Measurements from ENCODE around the gene KPNB1.
A peak's percentile ranks its signal among the peaks of the same experiment; 100 is the strongest.

Gene KPNB1

DNA sequence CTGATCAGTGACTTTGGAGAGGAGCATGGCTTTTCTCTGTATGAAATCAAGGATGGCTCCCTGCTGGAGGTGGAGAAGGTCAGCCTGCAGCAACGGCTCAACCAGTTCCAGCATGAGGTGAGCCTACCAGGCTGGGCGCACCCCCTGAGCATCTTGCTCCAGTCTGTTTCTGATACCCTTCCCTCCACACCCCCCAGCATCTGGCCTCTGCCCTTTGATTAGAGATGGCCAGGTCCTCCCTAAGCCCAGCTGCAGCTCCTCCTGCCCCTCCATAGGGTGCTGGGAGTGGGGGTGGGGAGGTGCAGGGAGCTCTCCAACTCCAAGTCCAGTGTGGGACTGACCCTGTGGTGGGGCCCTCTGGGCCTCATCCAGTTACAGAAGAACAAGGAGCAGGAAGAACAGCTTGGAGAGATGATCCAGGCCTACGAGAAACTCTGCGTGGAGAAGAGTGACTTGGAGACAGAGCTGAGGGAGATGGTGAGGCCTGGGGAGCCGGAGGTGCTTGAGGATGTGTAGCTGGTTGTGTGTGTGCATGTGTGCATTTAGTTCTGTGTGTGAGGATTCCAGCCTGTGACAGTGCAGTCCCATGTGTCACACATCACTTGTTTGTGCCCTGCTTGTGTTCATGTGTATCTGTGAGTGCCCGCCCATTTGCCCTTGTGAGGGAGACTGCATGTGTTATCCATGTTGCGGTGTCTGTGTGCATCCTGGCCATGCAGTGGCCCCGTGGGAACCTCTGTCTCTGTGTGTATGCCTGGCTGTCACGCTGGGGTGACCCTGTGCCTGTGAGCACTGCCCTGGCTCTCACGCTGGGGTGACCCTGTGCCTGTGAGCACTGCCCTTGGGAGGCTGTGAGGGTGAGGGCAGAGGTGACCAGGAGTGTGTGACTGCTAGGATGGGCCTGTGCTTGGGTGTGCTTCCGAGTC is 47.3 kb downstream of the KPNB1 start:
- no peak for DNase-seq (ENCODE audit: low read depth)

DNA sequence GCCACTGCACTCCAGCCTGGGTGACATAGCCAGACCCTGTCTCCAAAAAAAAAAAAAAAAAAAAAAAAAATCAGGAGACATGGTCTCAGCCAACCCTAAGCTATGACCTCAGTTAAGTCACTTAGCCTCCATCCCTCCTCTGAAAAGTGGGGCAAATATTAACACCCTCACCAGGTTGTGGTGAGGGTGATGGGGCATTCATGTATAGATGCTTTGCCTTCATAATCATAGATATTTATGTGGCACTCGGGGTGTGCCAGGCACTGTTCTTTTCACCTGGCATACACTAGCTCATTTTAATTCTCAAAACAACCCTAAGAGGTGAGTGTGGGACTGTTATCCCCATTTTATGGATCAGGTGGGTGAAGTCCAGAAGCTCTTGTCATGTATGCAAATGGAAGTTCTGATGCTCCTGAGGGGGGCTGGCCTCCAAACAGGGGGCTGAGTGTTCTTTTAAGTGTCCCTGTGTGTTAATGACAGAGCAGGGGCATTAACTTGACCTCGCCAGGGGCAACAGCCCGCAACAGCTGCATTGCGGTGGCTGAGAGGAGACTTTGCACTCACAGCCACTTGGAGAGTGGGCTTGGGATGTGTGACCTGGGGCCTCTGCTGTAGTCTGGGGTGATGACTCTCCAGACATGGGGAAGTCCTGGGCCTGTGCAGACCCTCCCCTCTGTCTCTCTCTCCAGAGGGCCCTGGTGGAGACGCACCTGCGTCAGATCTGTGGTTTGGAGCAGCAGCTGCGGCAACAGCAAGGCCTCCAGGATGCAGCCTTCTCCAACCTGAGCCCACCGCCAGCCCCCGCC is 48.4 kb downstream of the KPNB1 start:
- no peak for DNase-seq (ENCODE audit: low read depth)

DNA sequence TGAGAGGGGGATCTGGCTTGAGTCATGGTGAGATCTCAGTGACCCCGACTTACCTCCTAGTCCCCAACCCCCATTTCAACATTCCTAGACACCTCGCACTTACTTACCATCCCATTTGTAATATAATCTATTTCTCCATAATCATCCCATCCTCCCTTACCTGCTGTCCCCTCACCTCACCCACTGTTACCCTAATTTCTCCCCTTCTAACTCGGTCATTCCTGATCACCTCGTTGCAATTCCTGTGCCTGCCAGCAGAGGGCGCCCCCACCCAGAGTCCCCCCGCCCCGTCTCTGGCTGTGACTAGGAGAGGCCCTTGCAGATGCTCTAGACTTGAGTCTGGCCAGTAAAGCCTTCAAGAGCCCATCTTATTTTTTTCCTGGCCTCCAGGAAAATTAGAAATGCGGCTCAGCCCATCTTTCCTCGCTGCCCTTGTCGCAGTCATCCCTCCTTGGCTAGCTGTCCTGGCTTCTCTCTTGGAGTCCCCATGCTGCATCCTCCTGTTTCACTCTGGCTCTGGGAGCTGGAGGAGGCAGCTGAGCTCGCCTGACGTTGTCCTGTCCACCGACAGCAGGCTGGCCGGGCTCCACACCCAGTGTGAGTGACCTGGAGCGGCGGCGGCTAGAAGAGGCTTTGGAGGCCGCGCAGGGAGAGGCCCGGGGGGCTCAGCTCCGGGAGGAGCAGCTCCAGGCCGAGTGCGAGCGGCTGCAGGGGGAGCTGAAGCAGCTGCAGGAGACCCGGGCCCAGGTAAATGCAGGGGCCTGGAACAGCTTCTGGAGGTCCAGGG is 49.2 kb downstream of the KPNB1 start:
- DNase-seq (ENCODE audit: low read depth): peak; percentile 81

DNA sequence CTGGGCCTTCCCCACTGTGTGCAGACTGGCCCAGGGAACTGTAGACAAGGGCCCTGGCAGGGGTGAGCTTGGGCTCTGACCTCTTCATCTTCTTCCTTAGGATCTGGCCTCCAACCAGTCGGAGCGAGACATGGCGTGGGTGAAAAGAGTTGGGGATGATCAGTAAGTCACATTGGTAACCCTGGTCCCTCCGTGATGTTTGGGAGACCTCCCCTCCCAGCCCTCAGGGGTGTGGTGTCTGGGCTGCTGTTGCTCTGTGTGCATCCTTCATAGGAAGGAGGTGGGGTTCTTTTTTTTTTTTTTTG is 49.8 kb downstream of the KPNB1 start:
- no peak for DNase-seq (ENCODE audit: low read depth)

DNA sequence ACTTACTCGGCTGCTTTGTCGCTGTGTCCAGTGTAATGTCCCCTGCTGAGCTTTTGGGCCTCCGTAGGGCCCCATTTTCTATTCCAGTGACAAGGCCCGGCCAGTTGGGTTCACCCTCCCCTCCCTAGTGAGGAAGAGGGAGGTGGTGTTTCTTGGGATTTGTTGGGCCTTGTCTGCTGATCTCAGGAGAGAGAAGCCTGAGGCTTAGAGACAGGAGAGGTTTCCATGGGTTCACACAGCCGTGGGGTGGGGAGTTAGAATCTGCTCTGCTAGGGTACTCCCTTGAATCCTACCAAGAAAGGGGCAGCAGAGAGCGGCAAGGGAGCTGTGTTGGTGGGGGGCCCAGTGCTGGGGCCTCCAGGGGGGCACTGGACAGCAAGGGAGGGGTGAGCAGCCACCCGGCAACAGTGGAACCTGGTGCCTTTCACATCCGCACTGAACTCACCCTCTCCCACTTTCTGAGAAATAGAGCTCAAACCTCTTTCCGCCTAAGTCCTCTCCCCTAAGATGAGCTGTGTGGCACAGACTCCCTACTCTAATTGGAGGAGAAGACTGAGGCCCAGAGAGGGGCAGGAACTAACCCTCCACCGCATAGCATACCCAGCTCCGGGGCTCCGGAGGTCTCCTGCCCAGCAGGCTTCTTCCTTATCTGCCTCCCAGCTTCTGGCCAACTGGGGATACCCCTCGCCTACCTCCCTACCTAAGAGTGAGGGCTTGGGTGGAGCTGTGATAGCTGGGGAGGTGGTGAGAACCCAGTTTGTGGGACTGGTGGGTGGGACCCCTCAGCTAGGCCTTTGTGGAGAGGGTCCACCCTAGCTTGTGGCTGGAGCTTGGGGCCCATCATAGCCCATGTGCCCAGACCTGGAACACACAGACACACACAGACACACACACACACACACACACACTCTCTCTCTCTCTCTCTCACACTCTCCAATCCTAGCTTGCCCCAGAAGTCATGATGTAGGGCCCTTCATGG is 51.0 kb downstream of the KPNB1 start:
- no peak for DNase-seq (ENCODE audit: low read depth)

DNA sequence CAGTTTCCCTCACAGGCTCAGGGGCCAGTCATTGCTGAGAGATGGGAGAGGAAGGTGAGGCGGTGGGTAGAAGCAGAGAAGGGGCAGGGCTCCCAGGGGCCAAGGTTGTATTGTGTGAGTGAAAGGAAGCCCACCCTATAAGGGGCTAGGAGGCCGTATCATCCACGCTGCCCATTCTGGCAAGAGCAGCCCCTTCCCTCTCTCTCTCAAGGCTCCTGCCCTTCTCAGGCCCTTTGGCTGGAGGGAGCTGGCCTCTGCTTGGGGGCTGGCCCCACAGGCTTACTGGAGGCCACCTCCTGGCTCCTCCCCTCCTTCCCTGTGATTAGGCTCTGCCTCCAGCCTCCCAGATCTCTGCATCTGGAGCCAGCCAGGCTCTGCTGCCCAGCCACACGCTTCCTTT is 51.9 kb downstream of the KPNB1 start:
- no peak for DNase-seq (ENCODE audit: low read depth)

DNA sequence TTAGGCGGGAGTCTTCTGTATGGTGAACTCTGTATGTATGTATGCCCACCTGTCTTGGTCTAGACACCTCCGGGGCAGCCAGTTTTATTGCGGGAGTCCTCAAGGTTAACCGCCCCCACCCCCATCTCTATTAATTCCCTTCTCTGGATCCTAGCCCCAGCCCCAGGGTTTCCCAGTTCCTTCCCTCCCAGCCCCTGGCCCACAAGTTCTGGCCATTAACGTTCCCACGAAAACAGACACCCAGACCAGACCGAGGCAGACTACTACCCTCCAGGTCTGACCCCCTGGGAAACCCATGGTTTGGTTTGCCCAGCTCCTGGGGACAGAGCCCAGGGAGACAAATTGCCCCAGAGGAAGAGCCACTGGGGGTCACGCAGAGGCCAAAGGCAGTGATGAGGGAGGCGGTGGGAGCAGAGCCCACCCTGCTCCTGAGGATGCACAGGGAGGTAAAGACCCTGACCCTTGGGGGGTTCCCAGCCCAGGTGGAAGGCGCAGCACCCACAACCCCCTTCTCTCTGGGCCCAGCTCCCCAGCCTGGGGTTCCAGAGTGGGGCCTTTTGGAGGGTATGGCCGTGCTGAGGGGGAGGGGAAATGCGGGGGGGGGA is 52.8 kb downstream of the KPNB1 start:
- DNase-seq (ENCODE audit: low read depth): no peak

DNA sequence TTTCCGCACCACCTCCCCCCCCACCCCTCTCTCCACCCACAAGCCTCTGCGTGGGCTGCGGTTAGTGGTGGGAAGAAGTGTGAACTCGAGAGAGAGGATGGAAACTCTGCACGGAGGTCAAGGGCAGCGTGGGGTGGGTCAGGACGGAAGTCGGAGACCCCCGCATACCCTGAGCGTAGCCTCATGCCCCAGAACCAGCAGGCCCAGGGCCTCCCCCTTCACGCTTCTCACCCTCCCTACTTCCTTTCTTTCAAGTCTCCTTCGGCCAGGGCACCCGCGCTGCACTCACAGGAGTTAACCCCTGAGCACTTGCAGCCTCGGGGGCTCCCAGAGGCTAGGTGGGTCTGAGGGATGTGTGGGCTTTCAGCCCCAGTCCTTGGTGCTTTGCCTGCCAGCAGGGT is 53.5 kb downstream of the KPNB1 start:
- DNase-seq (ENCODE audit: low read depth): no peak

DNA sequence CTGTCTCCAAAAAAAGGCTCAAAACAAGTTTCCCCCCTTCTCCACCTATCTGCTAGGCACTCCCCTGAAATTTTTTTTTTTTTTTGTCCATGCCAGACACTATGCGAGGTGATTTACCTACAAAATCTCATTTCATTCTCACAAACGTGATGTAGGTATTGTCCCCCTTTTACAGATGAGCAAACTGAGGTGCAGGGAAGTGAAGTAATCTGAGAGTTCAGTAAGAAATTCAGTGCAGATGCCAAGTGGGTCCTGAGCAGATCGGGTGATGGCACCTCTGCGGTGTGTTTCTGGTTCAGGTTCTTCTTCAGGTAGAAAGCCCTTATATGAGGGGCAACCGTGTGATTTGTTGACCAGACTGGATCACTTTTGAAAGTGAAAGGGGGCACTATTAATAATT is 54.0 kb downstream of the KPNB1 start:
- no peak for DNase-seq (ENCODE audit: low read depth)

DNA sequence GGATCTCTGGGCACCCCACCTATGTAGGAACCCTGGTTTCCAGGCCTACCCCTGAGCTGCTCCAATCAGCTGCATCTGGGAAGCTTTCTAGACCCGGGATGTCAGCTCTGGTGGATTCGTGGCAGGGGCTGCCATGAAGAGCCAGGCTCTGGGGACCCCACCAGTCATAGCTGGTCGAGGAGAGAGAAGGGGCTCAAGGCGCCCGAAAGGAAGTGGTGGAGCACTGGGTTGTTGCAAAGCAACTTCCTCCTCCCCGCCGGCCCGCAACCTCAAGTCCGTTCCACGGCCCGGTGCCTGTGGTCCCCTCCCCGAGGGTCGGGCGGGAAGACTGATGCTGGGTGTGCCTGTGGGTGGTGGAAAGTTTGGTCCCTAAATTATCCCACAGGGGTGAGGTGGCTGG is 54.4 kb downstream of the KPNB1 start:
- DNase-seq (ENCODE audit: low read depth): no peak

DNA sequence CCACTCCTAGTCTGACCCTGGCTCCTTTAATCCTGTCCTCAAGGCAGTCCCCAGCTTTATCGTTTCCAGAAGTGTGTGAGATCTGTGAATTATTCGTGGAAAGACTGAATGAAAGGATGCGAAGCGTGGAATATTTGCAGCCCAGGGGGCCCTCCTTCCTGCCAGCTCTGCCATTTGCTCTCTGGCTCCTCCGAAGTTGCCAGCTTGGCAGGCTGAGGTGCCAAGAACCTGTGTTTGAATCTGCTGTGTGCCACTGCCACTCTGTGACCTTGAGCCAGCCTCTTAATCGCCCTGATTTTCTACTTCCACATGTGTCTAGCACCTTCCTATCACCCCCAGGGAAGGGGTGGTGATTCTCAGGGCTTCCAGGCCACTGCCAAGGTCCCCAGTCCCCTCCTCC is 55.0 kb downstream of the KPNB1 start:
- DNase-seq (ENCODE audit: low read depth): no peak

DNA sequence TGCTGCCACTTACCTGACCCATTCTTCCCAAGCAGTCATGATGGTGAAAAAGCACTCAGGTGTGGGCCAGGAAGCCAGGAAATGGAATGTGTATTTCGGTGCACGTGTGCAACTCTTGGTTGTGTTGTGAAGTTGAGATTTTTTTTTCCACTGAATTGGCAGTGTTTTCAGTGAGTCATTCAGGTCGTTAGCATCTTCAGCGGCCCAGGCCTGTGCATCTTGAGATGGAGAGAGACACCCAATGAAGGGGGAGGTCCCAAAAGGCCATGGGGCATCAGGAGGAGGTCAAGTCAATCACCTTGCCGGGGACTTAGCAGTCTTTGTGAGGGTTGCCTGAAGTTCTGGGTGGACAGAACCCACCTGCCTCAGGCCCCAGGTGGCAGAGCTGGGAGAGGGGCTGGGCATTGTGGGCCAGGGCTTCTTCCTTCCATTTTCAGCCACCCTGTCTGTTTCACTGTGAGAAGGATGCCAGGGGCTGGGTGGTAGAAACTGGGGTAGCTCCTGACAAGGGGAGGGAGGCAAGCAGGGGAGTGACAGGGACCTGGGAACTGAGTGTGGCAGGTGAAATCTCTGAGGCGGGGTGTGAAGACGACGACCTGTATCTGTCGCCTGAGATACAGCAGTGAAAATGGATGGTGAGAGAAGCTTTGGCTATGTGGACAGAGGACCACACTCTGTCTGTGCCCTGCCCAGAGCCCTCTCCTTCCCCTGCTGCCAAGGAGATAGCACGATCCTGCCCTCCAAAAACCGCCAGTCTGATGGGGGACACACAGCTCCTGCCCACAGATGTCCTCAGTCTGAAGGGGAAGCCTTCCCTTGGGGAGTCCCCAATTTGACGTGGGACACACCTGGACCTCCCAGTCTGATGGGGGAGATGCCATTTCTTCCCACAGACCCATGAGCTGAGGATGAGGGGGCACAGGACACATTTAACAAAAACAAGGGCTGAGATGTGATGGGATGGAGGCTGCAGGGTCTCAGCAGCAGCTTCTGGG is 56.1 kb downstream of the KPNB1 start:
- no peak for DNase-seq (ENCODE audit: low read depth)

DNA sequence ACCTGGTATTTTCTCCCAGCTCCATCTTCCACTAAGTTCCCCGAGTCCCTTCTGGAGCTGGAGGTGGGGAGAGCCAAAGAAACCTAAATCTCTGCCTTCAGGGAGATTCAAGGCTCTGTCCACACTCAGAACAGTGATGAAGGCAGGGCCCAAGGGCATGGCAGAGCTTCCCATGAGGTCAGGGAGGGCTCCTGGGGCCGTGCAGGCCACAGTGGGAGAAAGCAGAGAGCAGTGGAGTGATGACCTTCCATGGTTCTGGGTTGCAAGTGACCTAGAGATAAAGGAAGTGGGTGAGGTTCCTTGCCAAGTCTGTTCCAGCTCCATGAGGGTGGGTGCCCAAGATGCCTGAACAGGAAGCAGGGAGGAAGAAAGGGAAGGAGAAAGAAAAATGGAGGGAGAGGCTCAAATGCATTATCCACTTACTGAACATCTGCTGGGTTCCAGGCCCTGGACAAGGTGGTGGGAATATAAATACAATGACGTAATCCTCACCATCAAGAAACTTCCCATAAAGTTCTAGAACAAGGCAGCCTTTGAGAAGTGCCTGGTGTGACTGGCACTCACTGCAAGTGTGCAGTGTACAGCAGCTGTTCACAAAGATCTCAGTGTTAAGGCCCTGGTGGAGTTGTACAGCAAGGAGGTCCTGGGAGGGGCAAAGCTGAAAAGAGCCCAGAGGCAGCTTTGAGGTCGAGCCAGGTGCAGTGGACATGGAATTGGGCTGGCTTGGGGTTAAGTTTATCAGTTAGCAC is 57.5 kb downstream of the KPNB1 start:
- no peak for DNase-seq (ENCODE audit: low read depth)

DNA sequence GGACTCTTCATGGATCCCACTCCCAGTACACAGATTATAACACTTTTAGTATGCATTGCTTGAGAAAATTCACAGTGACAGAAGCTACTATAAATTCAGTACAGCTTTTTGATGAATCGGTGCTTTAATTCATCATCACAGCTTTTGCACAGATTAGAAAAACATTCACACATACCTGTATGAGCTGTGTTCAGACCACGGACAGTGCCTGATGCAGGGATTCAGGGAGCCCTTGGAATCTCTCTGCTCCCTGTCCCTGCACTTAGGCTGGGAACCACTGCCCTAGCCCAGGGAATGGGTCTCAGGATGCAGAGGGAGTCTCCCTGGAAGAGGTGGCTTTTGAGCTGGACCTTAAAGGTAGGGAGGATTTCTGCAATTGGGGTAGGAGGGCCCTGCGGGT is 58.2 kb downstream of the KPNB1 start:
- DNase-seq (ENCODE audit: low read depth): no peak

DNA sequence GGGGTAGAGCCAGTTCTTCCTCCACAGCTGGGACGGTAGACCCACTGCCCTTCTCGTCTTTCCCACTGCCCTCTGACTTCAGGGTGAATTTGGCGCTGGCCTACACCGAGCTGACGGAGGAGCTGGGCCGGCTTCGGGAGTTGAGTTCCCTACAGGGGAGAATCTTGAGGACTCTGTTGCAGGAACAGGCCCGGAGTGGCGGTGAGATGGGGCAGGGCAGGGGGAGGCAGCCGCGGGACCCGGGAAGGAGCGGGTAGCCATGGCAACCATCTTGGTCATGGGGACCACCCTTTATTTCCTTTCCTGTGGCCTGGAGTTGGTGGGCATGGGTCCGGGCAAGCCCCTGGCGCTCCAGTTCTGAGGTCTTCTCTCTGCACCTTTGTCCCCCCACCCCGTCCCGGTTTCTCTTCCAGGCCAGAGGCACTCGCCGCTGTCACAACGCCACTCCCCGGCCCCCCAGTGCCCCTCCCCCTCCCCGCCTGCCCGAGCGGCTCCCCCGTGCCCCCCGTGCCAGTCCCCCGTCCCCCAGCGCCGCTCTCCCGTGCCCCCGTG is 58.7 kb downstream of the KPNB1 start:
- no peak for DNase-seq (ENCODE audit: low read depth)

DNA sequence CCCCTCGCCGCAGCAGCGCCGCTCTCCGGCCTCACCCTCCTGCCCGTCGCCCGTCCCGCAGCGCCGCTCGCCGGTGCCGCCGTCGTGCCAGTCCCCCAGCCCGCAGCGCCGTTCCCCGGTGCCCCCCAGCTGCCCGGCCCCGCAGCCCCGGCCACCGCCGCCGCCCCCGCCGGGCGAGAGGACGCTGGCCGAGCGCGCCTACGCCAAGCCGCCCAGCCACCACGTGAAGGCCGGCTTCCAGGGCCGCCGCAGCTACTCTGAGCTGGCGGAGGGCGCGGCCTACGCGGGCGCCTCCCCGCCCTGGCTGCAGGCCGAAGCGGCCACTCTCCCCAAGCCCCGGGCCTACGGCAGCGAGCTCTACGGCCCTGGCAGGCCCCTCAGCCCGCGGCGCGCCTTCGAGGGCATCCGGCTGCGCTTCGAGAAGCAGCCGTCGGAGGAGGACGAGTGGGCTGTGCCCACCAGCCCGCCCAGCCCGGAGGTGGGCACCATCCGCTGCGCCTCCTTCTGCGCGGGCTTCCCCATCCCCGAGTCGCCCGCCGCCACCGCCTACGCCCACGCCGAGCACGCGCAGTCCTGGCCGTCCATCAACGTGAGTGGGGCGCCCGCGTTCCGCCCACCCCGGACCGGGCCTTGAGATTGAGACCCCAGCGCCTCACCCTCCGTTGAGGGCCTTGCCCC is 59.3 kb downstream of the KPNB1 start:
- DNase-seq (ENCODE audit: low read depth): no peak

DNA sequence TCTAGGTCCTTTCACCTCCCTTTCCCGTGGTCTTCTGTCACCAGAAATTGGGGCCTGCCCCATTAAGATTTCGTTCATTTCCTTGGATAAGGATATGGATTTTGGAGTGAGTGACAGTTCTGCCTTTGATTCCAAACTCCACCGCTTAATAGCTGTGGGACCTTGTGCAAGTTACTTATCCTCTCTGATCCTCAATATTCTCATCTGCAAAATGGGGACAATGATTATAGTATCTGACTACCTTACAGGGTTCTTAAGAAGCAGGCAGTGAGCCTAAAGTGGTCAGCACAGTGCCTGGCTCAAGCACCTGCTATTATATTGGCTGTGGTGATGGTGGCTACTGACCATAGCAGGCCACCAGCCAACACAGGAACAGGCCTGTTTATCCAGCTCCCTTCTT is 59.9 kb downstream of the KPNB1 start:
- no peak for DNase-seq (ENCODE audit: low read depth)

Data from stimulated activated CD8-positive, alpha-beta memory T cell treated with anti-CD3 and anti-CD28 coated beads, Interleukin-7, amount 100 ng/mL, for 24 hours (primary cell).